NCI-H1105 treated with DMSO at 0.1 percent for 48 hours (cell line): ENCODE data around the gene SLC25A10.
"Not testable (repeated sequence)": the region's sequence is repeated elsewhere in the genome, so short reads cannot be mapped to it uniquely, and the experiment has no call there.

Source experiments
- DNase-seq: peaks from one replicate; lab custom pipeline; 2025; lab: John Stamatoyannopoulos, UW

The SLC25A10 gene

DNA sequence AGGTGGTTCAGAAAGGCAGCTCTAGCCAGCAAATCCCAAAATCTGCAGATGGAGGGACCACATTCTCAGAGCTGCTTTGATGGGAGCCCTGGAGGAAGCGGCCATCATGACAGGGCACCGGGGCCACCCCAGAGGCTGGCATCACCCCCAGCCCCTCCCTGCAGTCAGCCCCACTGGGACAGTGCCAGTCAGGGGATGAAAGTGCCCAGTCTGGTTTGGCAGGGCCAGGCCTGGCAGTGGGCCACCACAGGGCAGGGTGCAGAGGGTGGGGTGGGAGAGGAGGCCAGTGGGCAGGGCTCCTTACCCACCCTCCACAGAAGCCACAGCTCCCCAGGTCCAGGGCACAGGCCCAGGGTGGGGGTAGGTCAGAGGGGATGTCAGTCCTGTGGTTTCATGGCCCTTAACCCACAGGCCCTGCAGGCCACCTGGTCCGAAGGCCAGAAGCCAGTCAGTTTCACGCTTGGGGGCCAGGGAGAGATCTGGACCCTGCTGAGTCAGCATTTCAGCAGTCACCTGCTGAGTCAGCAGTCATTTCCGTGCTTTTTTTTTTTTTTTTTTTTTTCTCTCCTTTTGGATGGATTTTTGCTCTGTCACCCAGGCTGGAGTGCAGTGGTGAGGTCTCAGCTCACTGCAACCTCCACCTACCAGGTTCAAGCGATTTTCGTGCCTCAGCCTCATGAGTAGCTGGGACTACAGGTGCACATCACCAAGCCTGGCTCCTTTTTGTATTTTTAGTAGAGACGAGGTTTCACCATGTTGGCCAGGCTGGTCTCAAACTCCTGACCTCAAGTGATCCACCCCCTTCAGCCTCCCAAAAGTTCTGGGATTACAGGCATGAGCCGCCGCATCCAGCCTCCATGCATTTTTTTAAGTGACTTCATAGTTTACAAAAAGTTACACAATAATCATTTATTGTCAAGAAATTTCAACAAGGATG lies 10.4 kb downstream of the SLC25A10 start:
- peak; percentile 18 for DNase-seq

DNA sequence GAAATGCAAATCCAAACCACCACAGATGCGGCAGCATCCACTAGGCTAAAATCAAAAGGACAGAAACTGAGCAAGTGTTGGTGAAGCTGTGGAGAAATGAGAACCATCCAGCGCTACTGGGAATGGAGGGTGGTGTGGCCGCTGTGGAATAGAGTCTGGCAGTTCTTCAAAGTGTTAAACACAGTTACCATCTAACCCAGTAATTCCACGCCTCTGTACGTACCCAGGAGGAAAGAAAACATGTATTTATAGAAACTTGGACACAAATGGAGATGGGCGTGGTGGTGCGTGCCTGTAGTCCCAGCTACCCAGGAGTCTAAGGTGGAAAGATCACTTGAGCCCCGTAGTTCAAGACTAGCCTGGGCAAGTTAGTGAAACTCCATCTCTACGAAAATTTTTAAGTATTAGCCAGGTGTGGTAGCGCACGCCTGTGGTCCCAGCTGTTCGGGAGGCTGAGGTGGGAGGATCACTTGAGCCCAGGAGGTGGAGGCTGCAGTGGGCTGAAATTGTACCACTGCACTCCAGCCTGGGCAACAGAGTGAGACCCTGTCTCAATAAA lies 11.6 kb downstream of the SLC25A10 start:
- DNase-seq = no peak

DNA sequence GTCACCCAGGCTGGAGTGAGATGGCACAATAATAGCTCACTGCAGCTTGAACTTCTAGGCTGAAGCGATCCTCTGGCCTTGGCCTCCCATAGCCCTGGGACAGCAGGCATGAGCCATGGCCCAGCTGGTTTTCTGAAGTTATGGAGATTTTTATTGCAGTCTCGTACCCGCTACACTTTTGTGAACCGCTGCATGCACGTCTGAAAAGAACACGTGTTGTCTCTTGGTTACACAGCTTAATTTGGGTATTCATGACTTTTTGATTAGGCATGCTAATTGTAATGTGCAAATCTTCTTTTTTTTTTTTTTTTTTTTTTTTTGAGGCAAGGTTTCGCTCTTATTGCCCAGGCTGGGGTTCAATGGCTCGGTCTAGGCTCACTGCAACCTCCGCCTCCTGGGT lies 13.4 kb downstream of the SLC25A10 start:
- no peak for DNase-seq

DNA sequence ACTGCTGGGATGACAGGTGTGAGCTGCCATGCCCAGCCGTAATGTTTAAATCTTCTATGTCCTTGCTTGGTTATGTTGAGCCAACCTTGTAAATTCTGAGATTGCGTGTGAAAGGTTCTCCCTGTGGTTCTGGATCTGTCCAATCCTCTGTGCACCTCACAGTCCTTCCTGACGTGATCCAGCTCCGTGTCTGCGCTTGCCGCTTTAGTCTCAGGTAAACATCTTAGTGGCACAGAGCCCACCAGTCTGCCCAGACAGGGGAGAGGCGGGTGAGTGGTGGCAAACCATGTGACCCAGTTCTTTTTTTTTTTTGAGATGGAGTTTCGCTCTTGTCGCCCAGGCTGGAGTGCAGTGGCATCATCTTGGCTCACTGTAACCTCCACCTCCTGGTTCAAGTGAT lies 13.9 kb downstream of the SLC25A10 start:
- DNase-seq = no peak

DNA sequence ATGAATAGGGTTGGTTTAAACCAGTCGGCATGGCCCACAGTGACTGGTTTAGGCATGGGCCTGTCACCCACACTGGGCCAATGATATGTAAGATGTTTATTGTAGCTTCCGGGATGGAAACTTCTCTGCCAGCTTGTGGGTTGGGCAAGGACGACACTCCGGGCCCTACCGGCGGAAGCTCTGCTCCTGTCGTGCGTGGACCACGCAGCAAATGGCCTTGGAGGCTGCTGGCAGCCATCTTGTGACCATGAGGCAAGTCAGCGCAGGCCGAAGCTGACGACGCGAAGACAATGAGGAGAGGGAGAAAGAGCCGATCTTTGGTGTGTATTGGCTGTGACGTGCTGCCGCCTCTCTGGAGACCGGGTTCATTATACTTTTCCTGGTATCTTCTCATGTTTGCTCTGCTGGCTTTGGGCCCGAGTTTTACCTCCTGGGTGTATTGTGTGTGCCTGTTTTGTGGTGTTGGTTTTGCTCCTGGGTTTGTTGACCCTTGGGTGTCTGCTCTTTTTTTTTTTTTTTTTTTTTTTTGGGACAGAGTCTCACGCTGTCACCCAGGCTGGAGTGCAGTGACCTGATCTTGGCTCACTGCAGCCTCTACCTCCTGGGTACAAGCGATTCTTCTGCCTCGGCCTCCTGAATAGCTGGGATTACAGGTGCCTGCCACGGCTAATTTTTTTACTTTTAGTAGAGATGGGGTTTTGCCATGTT lies 15.4 kb downstream of the SLC25A10 start:
- peak; percentile 13 for DNase-seq

DNA sequence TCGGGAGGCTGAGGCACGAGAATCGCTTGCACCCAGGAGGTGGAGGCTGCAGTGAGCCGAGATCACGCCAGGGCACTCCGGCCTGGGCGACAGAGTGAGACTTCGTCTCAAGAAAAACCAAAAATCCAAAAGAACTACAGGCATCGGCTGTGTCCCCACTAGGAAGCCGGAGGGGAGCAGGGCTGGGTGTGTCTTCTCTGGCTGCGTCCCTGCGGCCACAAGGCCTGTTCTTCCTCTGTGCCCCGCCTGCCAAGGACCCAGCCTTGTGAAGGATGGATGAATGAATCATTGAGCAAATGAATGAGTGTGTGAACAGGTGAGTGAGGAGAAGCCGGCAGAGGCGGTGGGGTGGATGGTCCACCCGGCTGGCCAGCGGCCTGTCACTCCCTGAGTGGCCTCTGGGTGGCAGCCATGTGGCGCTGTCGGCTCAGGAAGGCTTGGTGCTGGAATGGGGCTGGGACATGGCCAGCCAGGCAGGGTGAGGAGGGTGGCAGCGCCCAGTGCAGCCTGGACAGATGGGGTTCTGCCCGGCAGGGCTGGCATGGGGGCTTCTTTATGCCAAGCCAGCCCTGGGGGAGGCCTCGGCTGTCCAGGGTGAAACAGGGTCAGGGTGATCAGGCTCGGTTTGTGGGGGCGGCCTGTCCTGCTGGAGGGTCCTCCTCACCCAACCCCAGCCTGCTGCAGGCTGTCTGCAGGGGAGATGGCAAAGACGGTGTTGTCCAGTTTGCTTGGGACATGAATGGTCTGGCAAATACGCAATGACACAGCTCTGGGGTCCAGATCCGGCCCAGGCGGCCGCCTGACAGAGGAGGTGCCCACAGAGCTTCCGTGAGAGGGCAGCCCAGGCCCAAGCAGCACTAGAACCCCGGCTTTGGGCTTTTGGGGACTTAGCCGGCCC lies 21.7 kb downstream of the SLC25A10 start:
- peak; percentile 47 for DNase-seq

DNA sequence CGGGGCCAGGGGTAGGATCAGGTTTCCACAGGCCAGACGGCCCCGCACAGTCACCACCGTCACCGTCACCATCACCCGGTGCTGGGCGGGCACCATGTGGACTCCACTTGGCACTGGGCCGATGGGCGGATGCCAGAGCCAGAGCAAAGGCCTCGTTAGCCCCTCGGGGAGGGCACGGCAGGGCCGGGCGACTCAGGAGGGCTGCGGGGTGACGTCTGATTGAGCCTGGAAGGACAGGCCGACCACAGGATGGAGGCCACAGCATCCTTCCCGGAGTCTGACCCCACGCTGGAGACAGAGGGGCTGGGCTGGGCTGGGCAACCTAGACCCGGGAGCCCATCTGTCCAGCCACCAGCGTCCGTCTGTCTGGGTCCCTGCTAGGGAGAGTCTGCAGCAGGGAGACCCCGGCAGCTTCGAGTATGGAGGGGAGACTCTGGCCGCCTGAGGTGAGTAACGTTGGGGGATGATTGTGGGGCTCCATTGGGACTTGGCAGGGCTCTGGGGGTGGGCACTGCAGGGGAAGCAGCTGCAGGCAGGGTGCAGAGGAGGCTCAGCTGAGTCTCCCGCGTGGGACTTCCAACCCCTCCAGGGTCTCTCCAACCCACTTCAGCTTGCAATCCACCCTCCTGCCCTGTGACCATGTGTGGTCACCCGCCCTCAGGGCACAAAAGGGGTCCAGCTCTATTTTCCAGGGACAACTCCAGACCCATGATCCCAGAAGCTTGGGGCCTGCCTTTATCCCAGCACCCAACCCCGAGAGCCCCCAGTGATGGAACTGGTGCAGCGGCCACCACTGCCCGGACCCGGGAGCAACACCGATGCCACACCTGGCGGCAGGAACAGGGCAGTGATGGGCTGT lies 22.6 kb downstream of the SLC25A10 start:
- no peak for DNase-seq

DNA sequence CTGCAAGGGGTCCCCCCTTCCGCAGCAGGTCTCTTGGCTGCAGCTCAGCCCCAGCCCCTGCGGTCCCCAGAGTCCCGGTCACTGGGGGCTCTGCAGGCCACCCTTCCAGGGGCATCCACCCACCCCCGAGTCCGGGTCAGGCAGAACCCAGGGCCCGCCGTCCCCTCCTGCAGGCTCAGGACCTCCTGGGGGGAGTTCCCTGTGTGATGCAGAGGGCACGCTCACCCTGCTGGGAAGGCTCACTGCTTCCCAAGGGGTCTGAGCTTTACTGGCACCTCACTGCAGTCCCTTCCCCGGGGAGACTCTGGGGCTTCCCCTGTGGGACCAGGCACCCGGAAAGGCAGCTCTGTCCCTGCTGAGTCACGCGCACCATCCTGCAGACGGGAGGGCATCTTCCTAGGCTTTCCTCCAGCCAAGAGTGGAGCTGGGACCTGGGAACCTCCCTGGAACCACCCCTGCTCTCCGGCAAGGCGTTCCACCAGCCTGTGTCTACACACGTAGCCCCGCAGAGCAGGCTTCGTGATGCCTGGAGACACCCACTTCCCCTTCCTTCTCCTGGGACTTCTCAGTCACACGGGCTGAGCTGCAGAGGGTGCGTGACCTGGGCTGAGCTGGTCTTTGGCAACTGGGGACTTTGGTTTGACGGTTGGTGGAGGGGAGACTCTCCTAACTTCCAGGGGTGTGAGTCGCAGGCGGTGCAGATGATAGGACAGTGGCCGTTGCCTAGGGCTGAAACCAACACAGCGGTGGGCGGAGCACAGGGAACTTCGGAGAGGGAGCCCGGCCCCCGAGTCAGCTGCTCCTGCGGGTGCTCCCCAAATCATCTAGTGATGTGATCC lies 23.4 kb downstream of the SLC25A10 start:
- DNase-seq = no peak

DNA sequence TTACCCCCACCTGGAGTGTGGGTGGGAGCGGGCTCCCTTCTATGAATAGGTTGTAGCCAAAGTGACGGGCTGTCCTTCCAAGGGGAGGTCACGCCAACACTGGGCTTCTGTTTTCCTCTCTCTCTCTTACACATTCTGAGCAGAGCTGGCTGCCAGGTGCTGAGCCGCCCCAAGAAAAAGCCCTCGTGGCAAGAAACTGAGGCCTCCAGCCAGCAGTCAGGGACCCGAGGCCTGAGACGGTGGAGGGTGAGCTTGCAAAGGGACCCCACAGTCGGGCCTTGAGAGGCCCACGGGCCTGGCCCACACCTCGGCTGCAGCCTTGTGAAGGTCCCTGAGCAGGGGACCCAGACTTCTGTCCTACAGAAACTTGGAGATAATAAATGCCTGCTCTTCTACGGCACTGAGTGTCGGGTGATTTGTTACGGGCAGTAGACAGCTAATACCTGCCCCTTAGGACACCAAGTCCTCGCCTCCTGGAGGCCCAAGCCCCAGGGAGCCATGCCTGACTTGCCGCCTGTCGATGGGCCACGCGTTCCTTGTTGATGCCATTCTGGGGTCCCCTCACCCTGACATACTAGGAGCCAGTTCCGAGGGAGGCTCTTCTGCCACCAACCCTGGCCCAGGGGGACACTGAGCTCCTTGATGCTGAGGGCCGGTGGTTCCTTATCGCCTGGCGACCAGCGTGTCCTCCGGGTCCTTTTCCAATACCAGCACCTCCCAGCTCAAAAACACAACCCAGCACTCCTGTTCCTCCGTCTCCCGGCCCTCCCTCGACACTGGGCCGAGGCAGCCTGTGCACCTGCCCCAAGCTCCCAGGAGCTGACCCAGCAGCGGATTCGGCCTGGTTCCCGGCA lies 26.1 kb downstream of the SLC25A10 start:
- no peak for DNase-seq

DNA sequence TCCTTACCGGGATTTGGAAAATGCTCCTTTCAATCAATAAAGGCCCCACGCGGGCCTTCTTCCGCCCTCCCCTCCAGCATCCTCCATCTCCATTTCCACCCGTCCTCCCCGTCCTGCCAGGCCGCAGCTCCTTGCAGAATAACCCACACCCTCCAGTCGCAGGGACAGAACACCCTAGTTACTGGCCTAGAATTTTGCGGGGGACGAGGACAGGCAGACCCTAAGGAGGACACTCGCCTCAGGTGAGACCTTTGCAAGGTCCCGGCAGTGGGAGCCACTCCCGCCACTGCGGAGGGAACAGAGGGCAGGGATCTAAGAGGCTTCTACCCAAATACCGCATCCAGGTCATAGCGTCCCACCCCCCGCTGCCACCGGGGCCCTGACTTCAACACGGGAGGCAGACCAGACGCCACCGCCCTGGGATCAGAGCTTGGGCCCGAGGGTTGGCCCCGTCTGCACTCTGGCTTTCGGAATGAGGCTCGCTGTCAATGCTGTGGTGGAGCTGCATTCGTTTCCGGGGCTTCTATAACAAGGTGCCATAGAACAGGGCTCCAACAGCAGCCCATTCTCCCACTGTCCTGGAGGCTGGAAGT lies 26.8 kb downstream of the SLC25A10 start:
- no peak for DNase-seq

DNA sequence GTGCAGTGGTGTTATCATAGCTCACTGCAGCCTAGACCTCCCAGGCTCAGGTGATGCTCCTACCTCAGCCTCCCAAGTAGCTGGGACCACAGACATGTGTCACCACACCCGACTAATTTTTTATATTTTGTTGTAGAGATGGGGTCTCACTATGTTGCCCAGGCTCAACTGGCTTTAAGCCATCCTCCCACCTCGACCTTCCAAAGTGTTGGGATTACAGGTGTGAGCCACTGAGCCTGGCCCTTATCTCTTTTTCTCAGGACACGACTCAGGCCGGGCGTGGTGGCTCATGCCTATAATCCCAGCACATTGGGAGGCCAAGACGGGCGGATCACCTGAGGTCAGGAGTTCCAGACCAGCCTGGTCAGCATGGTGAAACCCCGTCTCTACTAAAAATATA lies 27.5 kb downstream of the SLC25A10 start:
- DNase-seq = not testable (repeated sequence)

DNA sequence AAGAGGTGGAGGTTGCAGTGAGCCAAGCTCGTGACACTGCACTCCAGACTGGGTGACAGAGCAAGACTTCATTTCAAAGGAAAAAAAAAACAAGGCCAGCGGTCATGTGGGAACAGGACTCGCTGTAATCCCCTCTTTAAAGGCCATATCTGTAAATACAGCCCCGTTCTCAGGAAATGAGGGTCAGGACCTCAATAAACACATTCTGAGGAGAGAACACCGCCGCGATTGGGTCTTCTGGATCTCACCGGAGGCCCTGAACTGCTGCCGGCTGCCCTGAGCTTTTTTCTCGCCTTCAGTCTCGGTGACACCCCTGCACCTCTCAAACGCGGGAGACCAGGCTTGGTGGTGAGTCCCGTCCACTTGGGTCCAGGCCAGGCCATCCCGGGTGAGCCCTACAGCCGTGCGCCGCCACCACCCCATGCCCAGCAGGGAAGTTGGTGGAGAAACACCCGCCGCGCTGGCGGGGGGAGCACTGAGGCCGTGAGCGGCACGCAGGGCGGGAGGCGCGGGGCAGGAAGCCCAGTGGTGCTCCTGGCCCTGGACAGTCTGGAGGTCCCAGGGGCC lies 28.4 kb downstream of the SLC25A10 start:
- no peak for DNase-seq

DNA sequence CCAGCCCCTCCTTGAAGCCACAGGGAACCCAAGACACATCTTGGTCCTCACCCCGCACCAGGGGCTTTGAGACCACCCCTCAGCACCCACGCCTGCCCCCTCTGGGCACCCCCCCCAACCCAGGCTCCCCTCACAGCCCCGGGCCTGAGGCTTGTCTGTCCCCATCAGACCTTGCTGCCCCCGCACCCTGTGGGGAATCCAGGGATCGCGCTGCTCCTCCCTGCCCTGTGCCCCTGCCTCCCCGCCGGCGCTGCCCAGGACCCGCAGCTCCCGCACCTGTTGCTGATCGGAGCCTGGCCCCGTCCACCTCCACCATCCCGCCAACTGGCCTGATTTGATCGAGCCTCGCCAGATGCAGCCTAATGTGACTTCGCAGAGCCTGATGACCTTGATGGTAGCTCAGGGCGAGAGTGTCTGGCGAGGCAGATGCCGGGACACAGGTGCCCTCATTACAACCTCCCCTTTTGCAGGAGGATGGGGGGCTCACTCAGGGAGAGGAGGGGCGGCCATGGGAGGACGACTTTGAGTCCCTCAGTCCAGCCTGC lies 29.0 kb downstream of the SLC25A10 start:
- DNase-seq = no peak

DNA sequence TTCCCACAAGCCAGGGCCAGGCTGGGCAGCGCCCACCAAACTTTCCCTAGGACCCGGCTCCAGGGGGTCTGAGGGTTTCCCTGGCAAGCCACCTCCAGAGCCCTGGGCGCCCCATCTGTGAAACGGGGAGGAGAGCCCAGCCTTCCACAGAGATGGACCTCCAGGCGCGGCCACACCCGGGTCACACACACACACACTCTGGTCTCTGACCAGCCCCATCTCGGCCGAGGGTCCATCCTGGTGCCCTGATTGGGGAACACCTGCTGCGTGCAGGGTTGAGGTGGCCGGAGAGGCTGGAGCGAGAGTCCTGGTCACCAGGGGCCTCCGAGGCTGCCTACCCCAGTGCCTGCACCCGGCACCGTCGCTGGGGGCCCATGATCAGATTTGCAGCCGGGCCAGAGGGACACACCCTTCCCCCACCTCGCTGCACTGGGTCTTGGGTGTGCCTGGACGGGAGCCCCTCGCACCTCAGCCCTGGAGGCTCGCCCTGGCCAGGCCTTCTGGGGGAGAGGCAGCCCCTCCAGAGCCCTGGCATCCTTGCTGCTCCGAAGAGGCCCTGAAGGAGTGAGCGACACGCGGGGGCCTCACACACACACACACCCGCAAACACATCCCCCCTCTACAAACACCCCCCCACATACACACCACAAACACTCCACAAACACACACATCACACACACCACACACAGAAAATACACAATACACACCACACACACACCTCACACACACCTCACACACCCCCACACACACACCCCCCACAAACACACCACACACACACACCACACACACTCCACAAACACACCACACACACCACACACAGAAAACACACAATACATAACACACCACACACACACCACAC lies 29.7 kb downstream of the SLC25A10 start:
- no peak for DNase-seq
